ENCODE data around the gene CNTN5. TPM values are rescaled to one million over a fixed set of nuclear protein-coding genes. Genes with fewer than 3 reads are reported as not detected.

CNTN5 gene
- total and polyA plus RNA-seq, 7 donors, result under 0.01 to 0.46 TPM; not detected in 5

GRCh38 chr11:99534812-99535211 is 514.1 kb downstream of the CNTN5 start:
- Histone ChIP-seq H3K27me3 (ENCODE audit: insufficient read depth in 3 of 3, low read length in 2 of 3) (no peaks in the 10 kb centered on the region), H3K27ac (no peak overlapping the region), H3K9me3 (no peaks in the 10 kb centered on the region), H3K4me3 (no peak overlapping the region), H3K4me1 (no peaks in the 10 kb centered on the region), H3K36me3 (ENCODE audit: insufficient read depth in 1 of 2, low read depth in 1 of 2) (no peaks in the 10 kb centered on the region)
- 70 to 85% (median 82%) methylated on average over 1 of the region's 1 CpG for WGBS, 3 donors
- no peak for TF ChIP-seq CTCF (IDR thresholded peaks at IDR 0.05)
- no peak for DNase-seq
- intact Hi-C loops (cut with DNase I), result no loop called here
- ATAC-seq, result no peak

- Histone ChIP-seq H3K36me3 (ENCODE audit: insufficient read depth in 1 of 2, low read depth in 1 of 2) (no peaks in the 10 kb centered on the region), H3K4me1 (no peaks in the 10 kb centered on the region), H3K27me3 (ENCODE audit: insufficient read depth in 3 of 3, low read length in 2 of 3) (no peaks in the 10 kb centered on the region), H3K9me3 (no peaks in the 10 kb centered on the region), H3K4me3 (no peak overlapping the region), H3K27ac (no peak overlapping the region)
- TF ChIP-seq CTCF (IDR thresholded peaks at IDR 0.05), result no peak
- DNase-seq (no peak), ATAC-seq (no peak)
- WGBS, 3 donors, result 29 to 83% (median 76%) methylated on average over 1 of the region's 1 CpG
- intact Hi-C loops (cut with DNase I), result no loop called here
Measured at GRCh38 chr11:99535406-99535805, 514.7 kb downstream of the CNTN5 start.

- no peak overlapping the region for H3K4me3 ChIP-seq
- H3K4me1 ChIP-seq, result no peaks in the 10 kb centered on the region
- no peaks in the 10 kb centered on the region for H3K27me3 ChIP-seq (ENCODE audit: insufficient read depth in 3 of 3, low read length in 2 of 3)
- H3K36me3 ChIP-seq (ENCODE audit: insufficient read depth in 1 of 2, low read depth in 1 of 2), result no peaks in the 10 kb centered on the region
- WGBS, 3 donors, result 65 to 69% (median 67%) methylated on average over 2 of the region's 2 CpGs
- no peaks in the 10 kb centered on the region for H3K9me3 ChIP-seq
- no peak for TF ChIP-seq CTCF (IDR thresholded peaks at IDR 0.05)
- intact Hi-C loops (cut with DNase I), result no loop called here
- ATAC-seq (no peak), DNase-seq (no peak)
- H3K27ac ChIP-seq, result no peak overlapping the region
Measured at GRCh38 chr11:99535819-99536218, 515.1 kb downstream of the CNTN5 start.

- Histone ChIP-seq H3K27ac (no peak overlapping the region), H3K36me3 (ENCODE audit: insufficient read depth in 1 of 2, low read depth in 1 of 2) (no peaks in the 10 kb centered on the region), H3K27me3 (ENCODE audit: insufficient read depth in 3 of 3, low read length in 2 of 3) (no peaks in the 10 kb centered on the region), H3K4me3 (no peak overlapping the region), H3K9me3 (no peaks in the 10 kb centered on the region), H3K4me1 (no peaks in the 10 kb centered on the region)
- no peak for TF ChIP-seq CTCF (IDR thresholded peaks at IDR 0.05)
- DNase-seq, result no peak
- no peak for ATAC-seq
- intact Hi-C loops (cut with DNase I), result no loop called here
- WGBS, 3 donors, result 57 to 70% (median 62%) methylated on average over 2 of the region's 2 CpGs
Measured at GRCh38 chr11:99537681-99538080, 516.9 kb downstream of the CNTN5 start.

DNA sequence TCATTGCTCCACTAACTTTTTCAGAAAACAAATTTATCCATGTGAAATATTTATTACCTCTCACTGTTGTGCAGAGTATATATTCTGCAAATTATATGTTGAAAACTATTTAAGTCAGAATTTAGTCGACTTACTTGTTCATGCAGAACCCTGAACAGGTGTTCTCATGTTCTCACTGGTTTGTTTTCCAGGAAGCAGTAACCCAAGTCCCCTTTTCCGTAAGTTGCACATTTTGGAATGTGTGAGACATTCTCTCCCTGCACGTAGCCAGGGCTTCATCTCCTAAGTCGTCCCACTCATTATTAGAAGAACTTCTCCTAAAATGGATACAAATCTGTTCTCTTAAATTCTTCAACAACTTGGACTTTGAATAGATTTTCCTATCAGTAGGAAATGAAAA is 524.9 kb downstream of the CNTN5 start:
- no peak for TF ChIP-seq CTCF (IDR thresholded peaks at IDR 0.05)
- intact Hi-C loops (cut with DNase I), result no loop called here
- WGBS, 3 donors, result 29 to 43% (median 33%) methylated on average over 4 of the region's 4 CpGs
- Histone ChIP-seq H3K27ac (no peak overlapping the region), H3K36me3 (ENCODE audit: insufficient read depth in 1 of 2, low read depth in 1 of 2) (no peaks in the 10 kb centered on the region), H3K27me3 (ENCODE audit: insufficient read depth in 3 of 3, low read length in 2 of 3) (no peaks in the 10 kb centered on the region), H3K4me3 (no peak overlapping the region), H3K4me1 (no peaks in the 10 kb centered on the region), H3K9me3 (no peaks in the 10 kb centered on the region)
- no peak for DNase-seq
- ATAC-seq, result no peak

Data from psoas muscle (tissue), 8 donors.